NCI-H1694 treated with DMSO at 0.1 percent for 48 hours (cell line): ENCODE results near the gene PTPRK.

ENCODE experiments used
- DNase-seq: peaks from one replicate; lab custom pipeline; 2025; lab: John Stamatoyannopoulos, UW

The PTPRK gene

DNA sequence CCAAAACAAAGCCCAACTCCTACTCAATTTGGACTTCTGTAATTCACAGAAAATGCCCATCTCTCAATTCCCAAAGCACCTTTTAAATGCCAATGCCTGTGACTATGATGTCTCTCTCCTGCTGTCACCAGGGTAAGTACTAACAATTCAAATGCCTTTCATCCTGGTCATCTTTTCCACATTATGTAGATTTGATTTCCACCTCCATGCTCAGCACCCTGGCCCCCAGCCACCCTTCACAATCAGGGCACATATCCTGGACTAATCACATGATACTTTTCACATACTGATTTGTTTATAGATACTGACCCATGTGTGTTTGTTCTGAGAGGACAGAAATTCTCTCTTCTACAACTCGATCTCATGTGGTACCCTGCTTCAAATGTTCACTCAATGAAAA, 236.3 kb downstream of the PTPRK start:
- no peak for DNase-seq

DNA sequence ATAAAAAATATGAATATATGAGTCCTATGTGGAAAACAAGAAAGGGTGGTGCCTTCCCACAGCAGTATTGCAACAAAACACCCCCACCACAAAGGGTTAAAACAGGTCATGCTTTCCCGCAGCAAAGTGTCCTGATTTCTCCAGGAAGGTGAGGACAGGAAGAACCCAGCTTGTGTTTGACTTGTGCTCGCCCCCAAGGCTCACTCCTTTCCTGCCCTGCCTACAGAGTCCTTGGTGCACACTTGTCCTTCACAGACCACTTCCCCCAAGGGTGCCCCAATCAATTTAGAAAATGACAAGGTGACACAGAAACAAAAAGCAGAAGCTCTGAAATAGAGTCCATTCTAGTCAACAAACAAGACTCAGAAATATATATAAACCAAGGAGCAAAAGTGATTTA, 237.4 kb downstream of the PTPRK start:
- no peak for DNase-seq

DNA sequence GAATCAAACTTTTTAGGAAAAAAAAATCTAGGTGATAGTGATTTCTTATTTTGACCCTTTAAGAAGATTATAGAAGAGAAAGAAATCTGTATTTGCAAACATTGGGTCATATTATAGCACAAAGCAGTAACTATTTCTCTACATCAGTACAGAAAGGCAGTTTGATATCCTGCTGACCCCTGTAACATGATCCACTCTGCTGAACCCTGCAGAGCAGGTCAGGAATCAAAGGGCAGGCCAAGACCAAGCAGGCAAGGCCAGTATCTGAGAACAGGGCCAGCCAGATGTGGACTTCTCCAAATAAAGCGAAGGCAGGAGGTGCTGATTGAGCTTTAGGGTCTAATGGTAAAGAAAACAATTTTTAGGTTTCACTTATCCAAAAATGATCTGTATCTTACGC, 239.4 kb downstream of the PTPRK start:
- DNase-seq = no peak

DNA sequence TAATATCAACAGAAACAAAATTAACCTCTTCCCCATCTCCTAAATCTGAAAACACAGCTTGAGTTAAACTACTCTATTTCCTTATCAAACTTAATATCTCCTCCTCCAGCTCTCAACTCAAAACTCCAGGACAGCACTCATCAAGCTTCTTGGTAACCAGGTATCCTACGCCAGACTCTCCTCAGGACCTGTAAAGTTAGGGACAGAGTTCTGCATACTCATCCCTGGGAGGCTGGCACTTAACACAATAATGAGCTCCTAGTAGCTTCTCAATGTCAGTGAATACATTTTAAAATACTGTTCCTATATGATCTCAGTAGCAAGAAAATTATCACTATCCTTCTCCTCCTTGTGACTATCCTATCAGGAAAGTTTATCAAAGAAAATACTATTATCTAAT, 240.3 kb downstream of the PTPRK start:
- DNase-seq = no peak

DNA sequence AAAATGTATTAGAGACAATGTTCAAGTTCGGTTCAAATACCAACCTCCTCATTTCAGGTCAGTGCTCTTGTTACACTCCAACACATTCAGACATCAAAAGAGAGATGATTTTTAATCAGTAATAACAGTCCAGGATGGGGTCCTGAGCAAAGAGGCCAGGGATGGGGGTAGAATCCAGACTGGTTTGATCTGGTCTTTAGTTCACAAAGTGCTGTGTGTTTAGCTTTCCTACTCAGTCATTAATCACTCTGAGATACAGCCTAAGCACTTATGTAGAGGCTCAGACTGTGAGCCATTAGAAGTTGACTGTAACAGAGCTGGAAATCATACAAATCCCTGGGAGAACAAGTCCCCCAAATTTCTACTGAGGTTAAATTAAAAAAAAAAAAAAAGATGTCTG, 241.6 kb downstream of the PTPRK start:
- no peak for DNase-seq

DNA sequence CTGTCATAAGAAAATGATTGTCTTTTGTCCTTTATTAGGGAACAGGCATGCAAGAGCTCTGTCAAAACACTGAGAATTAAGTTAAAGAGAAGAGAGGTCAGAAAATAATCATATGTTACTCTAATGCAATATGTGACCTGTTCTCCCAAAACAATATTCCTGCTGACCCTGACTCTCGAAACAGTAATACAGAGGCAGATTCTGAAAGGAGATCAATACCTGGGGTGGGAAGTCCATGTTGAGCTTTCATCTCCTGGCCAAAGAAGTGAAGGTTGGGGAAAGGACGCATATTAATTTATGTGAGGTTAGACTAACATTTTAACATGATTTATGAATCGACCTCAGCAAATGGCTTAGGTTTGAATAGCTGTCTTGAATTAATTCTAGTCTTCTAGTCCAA, 243.0 kb downstream of the PTPRK start:
- no peak for DNase-seq

DNA sequence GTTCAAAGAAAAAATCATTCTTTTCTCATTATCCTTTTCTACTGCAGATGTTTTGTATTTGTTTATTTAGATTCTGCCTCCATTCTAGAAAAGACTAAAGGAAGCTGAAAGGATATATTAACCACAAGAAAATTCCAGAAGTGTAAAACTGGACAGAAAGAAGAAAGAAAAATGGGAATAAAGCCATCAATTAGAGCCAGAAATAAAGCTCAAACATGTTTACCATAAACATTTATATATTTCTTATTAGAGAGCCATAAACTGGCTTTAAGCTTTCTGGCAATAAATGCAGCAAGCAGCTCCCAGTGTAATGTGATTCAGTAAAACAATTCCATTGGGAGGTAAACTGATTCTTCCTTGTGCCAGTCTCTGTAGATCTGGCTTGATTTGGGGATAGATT, 244.1 kb downstream of the PTPRK start:
- no peak for DNase-seq

DNA sequence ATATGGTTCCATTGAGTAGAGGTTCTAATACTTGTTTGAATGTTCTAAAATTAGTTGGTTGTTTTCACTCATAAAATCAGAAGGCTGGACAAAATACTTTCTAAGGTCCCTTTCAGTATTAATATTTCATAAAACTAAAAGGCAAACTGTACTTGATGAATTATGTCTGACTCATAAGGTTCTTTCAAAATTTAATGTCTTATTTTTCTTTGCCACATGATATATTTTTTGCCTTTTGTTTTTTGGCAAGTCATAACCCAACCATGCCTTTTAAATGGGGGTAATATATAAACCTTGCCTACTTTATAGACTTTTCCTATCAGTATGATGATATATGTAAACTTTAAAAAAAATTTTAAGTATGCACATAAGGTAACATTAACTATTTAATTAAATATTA, 244.7 kb downstream of the PTPRK start:
- no peak for DNase-seq

DNA sequence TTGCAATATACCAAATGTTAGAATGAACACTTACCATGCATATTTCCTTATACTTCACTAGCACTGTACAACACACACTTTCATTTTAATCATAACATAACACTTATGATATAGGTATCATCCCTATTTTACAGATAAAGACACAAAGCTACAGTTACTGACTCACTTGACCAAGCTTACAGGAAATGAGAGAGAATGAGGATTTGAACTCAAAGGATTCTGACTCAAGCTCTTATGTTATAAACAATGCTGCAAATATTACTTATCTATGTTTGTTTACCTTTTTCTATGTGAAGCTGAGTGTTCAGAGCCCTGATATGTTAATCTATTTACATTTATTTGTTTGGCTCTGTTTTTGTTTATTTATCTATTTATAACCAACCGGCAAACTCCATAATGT, 245.4 kb downstream of the PTPRK start:
- no peak for DNase-seq

DNA sequence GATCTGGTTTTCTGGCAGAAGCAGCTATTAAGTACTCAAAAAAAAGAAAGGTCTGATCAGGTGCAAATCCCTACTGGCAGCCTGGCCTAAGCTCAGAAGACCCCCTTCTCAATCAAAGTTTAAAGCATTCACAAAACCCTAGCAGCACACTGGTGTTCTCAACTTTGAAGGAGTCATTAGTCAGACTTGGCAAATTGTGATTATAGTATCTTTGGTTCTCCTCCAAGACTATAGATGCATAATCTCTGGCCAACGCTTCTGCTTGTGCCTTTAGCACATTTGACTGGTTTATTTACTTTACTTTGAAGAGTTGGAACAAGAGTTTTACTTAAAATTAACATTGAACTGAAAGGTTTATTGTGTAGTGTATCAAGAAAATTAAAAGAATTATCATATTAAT, 248.9 kb downstream of the PTPRK start:
- no peak for DNase-seq

DNA sequence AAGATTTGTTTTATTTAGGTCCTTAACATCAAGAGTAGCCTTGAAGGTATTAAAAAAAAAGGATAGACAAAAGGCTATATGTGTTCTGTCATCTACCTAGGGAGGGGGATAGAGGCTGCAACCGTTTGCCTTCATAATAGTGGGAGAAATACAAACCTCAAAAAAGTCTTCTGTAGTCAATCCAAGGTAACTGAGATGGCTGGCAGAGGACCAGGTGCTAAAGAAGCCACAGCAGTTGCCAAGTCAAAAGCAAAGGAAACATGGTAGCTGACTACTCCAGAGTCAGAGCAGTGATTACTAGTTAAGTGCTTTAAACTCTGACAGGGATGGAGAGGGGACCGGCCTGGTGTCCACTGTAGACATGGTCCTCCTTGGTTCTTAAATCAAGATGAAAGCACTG, 249.4 kb downstream of the PTPRK start:
- no peak for DNase-seq

DNA sequence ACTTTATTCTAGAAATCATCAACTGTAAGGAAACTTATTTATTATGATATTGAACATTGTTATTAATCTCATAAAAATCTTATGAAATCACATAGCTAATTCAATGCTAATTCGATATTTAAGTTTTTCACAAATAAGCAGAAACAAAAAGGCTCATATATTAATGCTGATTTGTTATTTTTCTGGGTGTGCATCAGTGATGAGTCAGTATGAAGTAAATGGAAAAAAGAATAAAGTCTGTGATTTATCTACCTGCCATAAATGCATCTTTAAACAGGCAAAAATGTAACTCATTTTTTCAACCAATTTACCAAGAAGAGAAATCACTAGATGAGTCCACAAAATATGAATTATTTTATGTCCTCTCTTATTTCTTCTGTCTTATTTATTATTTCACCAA, 253.5 kb downstream of the PTPRK start:
- DNase-seq = no peak

DNA sequence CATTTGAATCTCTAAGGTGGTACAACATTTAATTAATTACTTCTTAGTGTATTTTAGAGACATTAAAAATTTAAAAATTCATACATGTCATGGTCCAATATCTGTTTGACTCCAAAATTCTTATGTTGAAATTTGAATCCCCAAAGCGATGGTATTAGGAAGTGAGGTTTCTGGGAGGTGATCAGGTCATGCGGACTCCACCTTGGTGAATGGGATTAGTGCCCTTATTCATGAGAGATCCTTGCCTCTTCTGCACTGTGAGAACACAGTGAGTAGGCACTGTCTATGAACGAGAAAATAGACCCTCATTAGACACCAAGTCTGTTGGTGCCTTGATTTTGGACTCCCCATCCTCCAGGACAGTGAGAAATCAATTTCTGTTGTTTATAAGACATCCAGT, 254.7 kb downstream of the PTPRK start:
- no peak for DNase-seq

DNA sequence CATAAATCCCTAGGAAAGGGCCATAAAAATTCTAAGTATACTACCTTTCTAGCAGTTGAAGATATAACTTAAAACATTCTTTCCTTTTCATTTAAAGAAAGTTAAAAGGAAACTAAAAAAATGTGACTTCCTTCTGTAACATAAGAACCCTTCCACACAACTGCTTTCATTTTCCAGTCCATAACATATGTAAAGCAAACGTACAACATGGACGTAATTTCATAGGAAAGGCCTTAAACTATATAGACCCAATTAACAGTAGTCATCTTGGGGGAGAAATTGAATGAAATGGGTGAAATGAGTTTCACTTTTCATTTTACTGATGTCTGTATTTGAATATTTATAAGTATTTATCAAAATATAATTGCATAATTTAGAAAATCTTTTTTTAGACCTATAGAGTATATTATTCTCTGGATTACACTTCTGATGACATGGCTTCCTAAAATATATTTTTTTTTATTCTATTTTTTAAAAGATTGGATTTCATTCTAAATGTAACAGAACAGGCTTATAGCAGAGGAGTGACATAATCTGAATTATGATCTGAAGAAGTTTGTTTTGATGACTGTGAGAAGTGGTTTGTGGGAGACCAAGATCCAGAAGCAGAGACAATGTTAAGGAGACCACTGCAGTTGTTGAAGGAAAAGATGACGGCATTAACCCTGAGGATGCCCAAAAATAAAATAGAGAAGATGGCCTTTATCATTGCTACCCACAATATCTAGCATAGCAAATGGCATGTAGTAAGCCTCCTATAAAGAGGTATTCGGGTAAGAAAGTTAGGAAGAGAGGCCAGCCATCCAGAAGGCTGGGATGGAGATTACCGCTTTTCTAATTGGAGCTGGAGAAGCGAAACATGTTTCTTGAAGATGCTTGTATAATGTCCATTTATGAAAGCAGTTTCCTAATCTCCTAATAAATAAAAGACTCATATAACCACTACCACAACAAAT, 260.4 kb downstream of the PTPRK start:
- no peak for DNase-seq

DNA sequence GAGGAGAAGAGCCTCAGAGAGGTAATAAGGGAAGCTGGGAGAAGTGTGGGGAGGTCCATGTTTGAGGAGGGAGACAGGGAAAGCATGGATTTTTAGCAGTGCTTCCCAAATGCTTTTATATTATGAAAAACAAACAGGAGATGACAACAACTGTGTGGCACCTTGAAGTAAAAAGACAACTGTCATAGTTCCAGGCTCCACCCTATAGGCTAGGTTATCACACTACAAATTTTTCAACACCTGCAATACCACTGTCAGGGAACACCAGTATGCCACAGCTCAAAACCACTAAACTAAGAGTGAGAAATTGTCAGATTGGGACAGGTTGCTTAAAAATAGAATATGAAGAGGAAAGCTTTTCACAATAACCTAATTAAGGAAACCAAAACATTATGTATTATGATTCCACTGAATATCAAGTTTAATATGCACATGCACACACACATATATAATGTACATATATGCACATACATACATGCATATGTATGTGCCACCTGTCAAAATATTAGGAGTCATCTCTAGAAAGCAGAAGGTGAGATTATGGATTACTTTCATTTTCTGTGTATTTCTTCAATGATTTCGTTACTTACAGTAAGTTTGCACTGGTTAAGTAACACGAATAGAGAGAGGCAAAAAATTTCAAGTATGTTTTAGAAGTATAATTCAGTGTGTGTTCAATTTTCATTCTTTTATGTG, 261.2 kb downstream of the PTPRK start:
- DNase-seq = no peak

DNA sequence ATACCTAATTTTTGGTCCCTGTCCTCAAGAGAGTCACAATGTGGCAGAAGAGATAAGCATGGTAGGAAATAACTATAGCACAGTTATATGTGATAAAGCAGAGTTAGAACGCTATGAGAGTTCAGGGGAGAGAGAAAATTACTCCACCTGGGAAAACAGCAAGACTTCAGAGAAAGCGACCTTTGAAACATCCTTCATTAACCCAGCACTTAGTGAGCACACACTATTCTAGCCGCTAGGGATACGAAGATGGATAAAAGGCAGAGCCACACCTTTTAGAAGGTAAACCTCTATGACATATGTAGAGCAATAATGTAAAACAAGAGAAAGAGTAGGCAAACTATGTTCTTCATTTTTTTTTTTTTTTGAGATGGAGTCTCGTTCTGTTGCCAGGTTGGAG, 264.3 kb downstream of the PTPRK start:
- DNase-seq = no peak

DNA sequence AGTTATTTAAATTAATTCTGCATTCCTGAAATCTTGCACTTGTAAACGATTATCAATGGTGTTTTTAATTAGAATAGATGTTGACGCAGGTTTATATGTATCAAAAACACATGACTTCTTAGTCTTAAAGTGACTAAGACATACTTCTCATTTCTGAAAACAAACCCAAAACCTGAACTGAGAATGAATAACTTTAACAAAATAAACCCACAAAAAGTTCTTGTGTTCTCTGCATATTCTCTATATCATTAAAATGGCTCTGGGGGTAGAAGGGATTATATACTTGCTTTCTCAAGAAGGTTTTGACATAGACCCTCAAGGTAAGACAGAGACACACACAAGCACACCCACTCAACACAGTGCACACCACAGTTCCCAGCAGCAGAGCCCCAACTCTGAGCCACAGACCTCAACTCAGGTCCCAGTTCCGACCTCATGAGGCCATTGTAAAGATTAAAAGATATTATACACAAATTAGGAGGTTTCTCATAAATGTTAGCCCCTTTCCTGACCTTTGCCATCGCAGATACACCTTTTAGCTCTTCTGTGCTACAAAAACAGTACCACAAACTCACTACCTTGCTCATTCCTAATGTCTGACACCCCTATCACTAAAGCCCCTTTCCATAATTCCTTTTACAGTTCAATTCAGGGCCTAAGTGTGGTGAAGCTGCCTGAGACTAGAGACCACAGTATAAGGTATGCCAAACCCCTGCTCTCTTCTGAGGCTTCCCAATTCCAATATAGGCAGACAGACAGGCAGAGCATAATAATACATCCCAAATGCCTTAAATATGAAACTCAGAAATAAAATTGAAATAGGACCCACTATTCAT, 267.8 kb downstream of the PTPRK start:
- DNase-seq = no peak

DNA sequence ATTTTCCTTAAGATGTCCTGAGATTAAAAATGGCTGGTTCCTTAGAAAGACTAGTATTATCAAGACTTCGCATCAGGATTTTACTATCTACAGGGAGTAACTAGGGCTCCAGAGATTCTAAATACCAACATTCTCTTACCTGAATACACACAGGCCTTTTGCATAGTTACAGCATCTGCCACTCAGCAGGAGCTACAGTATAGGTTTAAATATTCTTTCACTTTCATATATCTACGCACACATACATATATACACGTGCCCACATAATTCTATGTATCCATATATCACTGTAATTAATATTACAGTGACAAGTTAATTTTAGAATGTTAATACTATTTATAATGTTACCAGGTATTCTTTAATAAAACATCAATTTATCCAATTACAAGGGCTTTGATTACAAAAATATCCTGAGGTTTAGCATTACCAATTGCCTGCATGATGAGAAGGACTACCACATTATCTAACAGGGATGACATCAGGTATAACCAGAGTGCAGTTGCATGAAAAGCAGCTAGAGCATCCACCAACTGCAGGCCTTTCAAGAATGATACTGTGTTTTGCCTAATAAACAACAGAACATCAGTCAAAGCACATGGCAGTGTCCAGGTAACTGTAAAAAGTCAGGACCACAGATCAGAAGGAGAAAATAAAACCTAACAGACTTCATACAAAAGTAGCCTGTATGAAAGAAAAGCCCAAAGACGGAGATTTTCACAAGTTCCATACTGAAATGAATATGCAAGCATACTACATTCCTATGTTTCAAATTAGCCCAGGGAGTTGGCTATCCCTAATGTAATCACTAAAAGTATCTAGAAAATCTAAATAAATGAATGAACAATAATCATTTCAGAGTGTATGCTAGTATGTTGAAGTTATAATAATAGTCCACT, 268.7 kb downstream of the PTPRK start:
- DNase-seq = no peak

DNA sequence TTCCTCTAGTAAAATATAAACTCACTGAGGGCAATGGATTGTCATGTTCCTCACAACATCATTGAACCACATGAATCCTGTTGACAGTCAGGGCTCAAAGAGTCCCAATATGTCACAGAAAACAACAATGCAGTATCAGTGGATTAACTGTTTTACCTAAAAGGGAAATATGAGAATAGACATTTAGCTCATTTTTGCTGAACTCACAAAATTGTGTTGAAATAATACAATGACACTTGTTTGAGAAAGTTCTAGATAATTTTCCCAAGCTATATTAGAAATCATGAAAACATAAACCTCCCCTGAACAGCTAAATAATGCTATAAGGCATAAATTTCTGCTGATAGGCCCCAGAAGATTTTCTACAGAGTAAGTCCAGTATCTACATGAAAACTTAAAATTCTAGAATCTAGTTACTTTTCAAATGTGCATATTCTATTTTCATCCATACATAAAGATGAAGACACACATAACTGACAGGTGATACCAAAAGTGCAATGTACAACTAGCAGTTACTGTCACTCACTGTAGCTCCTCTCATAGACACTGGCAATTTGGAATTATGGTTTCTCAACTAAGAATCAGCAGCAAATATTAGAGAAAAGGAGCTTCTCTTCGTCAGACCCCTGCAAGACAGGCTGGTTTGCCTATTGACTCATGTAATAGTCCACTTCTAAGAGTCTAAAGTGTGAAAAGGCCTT, 269.9 kb downstream of the PTPRK start:
- DNase-seq = no peak

DNA sequence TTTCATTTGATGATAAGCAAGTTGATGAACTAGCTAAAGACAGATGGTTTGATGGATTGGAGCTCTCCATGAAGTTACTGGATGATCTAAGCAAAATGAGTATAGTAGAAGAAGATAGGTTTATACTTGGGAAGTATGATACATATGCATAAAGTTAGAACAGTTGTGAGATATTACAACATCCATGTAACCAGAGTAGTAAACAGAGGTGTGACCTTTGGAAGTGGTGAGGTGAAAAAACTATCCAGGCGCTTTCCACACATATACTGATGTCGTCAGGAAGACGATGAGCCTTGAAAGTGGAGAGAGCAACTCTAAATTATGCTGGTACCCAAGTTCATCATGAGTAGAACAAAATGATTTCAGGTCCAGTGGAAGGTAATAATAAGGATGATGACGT, 271.0 kb downstream of the PTPRK start:
- DNase-seq = no peak
